ENCODE measurements around the gene ELOB. TPM values are rescaled to one million over a fixed set of nuclear protein-coding genes. Genes with fewer than 3 reads are reported as not detected.

ELOB gene
- total and polyA plus RNA-seq, 2 of the 8 experiments (the other 6 are each of a cell fraction or from before 2014, with no cell fraction given) = 237 to 1,357 TPM

- TF ChIP-seq, protein P1, sequence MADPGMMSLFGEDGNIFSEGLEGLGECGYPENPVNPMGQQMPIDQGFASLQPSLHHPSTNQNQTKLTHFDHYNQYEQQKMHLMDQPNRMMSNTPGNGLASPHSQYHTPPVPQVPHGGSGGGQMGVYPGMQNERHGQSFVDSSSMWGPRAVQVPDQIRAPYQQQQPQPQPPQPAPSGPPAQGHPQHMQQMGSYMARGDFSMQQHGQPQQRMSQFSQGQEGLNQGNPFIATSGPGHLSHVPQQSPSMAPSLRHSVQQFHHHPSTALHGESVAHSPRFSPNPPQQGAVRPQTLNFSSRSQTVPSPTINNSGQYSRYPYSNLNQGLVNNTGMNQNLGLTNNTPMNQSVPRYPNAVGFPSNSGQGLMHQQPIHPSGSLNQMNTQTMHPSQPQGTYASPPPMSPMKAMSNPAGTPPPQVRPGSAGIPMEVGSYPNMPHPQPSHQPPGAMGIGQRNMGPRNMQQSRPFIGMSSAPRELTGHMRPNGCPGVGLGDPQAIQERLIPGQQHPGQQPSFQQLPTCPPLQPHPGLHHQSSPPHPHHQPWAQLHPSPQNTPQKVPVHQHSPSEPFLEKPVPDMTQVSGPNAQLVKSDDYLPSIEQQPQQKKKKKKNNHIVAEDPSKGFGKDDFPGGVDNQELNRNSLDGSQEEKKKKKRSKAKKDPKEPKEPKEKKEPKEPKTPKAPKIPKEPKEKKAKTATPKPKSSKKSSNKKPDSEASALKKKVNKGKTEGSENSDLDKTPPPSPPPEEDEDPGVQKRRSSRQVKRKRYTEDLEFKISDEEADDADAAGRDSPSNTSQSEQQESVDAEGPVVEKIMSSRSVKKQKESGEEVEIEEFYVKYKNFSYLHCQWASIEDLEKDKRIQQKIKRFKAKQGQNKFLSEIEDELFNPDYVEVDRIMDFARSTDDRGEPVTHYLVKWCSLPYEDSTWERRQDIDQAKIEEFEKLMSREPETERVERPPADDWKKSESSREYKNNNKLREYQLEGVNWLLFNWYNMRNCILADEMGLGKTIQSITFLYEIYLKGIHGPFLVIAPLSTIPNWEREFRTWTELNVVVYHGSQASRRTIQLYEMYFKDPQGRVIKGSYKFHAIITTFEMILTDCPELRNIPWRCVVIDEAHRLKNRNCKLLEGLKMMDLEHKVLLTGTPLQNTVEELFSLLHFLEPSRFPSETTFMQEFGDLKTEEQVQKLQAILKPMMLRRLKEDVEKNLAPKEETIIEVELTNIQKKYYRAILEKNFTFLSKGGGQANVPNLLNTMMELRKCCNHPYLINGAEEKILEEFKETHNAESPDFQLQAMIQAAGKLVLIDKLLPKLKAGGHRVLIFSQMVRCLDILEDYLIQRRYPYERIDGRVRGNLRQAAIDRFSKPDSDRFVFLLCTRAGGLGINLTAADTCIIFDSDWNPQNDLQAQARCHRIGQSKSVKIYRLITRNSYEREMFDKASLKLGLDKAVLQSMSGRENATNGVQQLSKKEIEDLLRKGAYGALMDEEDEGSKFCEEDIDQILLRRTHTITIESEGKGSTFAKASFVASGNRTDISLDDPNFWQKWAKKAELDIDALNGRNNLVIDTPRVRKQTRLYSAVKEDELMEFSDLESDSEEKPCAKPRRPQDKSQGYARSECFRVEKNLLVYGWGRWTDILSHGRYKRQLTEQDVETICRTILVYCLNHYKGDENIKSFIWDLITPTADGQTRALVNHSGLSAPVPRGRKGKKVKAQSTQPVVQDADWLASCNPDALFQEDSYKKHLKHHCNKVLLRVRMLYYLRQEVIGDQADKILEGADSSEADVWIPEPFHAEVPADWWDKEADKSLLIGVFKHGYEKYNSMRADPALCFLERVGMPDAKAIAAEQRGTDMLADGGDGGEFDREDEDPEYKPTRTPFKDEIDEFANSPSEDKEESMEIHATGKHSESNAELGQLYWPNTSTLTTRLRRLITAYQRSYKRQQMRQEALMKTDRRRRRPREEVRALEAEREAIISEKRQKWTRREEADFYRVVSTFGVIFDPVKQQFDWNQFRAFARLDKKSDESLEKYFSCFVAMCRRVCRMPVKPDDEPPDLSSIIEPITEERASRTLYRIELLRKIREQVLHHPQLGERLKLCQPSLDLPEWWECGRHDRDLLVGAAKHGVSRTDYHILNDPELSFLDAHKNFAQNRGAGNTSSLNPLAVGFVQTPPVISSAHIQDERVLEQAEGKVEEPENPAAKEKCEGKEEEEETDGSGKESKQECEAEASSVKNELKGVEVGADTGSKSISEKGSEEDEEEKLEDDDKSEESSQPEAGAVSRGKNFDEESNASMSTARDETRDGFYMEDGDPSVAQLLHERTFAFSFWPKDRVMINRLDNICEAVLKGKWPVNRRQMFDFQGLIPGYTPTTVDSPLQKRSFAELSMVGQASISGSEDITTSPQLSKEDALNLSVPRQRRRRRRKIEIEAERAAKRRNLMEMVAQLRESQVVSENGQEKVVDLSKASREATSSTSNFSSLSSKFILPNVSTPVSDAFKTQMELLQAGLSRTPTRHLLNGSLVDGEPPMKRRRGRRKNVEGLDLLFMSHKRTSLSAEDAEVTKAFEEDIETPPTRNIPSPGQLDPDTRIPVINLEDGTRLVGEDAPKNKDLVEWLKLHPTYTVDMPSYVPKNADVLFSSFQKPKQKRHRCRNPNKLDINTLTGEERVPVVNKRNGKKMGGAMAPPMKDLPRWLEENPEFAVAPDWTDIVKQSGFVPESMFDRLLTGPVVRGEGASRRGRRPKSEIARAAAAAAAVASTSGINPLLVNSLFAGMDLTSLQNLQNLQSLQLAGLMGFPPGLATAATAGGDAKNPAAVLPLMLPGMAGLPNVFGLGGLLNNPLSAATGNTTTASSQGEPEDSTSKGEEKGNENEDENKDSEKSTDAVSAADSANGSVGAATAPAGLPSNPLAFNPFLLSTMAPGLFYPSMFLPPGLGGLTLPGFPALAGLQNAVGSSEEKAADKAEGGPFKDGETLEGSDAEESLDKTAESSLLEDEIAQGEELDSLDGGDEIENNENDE (IDR thresholded peaks at IDR 0.05; ENCODE audit: insufficient replicate concordance, low read length) = no peak
Observed at GRCh38 chr16:2792940-2793339, 15.9 kb upstream of the ELOB start (continued).
